ENCODE results near the gene PPFIBP2.

PPFIBP2 gene

DNA sequence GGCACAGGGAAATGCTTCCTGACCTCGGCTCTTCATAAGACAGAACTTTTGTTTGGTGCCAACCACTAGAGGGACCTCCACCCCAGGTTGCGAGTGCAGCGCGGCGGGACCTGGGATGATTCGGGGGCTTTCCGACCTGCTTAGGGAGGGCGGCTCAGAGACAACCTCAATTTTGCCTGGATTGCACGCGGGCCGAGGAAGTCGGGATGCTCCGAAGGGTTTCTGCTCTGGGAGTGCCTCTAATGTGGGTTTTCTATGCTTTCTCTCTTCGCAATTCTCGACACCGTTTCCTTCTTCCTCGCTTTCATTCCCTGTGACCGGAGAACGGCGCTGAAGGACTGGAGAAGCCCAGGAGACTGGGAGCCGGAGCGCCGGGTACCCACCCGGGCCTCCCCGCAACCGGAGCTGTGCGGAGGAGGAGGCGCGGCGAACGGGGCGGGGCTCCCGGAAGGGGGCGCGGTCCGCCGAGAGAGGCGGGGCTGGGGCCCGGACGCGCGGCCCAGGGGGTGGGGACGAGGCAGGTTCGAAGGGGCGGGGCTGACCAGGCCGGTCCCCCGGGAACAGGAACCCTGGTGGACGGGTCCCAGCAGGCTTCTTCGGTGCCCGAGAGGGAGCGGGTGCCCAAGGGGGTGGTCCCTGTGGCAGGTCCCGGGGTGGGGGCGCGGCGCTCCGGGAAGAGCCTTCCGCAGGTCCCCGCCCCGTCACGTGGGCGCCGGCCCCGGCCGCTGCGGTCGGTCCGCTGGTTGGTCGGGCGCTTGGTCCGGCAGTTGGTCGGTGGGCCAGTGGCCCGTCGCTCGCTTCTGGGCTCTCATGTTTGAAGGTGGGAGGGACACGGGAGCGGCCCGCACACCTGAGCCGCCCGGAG is at the start of gene PPFIBP2:
Gene PPFIBP2, plus strand, starts transcription at position 766 of the 865 bp plus-strand sequence. CDS start 35,477 bp downstream, outside the sequence.
- DNase-seq = peak; percentile 76

DNA sequence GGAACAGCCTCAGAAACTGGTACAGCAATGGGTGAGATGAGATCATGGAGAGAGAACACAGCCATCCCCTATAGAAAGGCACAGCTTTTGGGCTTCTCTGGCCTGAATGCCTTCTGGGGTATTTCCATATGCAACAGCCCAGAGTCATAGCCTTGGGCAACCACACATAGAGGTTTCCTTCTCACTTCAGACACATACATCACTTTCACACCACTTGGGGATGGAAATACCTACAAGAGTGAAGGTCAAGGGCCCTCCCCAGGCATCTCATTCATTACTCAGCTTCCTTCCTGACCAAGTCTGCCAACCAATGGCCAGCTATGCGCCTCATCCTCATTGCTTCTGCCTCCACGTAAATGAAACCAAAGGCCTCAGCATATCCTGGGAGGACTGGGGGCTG is 46.1 kb upstream of the PPFIBP2 start:
- no peak for DNase-seq

DNA sequence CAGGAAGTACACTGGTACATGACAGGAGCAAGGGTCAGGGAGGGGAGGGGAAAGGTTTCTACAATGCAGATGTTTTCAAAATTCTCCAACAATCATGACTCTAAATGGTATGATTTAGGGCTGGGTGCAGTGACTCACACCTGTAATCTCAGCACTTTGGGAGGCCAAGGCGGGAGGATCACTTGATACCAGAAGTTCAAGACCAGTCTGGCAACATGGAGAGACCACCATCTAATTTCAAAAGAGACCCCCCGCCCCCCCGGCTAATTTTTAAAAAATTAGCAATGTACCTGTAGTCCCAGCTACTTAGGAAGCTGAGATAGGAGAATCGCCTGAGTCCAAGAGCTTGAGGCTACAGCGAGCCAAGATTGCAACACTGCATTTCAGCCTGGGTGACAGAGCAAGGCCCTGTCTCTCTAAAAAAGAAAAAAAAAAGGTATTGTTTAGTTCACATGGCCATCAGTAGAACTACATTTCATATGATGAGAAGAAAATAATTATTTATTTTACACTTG is 44.4 kb upstream of the PPFIBP2 start:
- DNase-seq = no peak

DNA sequence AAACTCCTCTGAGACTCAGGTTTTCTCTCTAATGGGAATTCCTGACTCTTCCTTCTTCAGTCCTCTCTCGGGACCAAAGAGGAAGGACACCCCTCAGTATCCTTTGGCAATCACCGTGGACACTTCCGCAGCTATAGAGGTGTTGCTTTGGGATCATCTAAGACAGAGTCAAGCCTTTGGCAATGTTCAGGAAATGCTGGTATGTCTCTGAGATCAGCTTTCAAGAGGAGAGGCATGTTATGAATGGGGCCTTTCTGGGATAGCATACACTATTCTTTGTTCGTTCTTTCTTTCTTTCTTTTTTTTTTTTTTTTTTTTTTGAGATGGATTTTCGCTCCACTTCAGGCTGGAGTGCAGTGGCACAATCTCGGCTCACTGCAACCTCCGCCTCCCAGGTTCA is 42.7 kb upstream of the PPFIBP2 start:
- no peak for DNase-seq

DNA sequence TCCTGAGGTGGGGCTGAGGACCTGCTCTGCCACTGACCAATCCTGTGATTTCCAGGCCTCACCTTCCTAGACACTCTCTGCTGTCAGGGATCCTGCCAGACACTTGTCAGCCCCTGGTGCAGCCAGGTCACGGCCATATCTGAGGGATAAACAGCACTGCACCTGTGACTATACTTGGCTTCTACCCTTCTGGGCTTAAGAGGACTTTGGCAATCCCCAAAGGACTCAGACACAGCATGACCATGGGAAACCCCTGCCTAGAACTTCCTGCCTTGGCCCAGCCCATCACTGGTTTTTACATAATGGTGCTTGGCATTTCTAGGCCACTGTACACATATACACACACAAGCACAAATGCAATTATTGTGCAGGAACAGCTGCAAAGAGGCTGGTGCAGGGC is 40.1 kb upstream of the PPFIBP2 start:
- no peak for DNase-seq

DNA sequence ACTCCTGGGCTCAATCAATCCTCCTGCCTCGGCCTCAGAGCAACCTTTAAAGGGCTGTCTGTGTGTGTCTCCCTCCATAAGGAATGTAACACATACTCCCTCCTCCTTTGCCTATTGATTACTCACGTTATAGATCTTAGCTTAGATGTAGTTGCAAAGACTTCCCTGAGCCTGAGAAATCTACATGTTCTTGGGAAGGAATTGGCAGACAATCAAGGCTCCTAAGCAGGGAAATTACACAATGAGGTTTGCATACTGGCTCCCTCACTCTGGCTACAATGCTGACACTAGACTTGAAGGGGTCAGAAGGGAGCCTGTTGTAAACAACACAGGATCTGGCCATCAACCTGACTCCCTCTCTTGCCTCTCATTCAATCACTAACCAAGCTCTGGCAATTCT is 33.7 kb upstream of the PPFIBP2 start:
- no peak for DNase-seq

DNA sequence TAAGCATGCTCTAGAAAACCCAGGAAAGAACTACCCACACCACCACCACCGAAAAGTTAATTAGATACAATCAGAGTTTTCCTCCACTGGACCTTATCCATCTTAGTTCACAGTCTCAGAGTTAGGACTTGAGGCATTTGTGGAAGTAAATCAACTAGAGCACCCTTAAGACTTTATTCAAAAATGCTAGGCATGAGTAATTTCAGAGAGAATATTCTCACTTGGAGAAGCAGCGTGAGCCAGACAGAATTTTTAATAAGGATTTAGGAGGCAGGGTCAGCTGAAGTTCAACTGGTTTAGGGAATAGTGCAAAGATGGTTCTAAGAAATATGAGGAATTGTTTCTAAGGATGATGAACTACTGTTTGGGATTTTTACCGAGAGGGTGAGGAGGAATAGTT is 29.7 kb upstream of the PPFIBP2 start:
- no peak for DNase-seq

DNA sequence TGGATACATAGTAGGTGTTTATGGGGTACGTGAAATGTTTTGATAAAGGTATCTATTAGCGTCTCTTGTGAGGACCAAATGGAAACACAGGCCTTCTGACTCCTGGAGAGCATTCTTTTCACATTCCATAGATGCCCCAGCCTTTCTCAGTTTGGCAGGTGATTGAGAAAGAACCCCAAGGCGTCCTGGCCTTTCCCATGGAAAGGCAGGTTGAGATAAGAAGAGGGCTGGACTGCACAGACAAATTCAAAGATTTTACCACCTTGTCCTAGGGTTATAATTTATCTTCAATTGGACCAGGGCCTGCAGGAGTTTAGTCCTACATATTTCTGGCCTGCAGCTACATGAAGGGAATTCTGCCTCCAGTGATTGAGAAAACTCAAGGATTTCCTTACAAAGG is 29.2 kb upstream of the PPFIBP2 start:
- DNase-seq = no peak

DNA sequence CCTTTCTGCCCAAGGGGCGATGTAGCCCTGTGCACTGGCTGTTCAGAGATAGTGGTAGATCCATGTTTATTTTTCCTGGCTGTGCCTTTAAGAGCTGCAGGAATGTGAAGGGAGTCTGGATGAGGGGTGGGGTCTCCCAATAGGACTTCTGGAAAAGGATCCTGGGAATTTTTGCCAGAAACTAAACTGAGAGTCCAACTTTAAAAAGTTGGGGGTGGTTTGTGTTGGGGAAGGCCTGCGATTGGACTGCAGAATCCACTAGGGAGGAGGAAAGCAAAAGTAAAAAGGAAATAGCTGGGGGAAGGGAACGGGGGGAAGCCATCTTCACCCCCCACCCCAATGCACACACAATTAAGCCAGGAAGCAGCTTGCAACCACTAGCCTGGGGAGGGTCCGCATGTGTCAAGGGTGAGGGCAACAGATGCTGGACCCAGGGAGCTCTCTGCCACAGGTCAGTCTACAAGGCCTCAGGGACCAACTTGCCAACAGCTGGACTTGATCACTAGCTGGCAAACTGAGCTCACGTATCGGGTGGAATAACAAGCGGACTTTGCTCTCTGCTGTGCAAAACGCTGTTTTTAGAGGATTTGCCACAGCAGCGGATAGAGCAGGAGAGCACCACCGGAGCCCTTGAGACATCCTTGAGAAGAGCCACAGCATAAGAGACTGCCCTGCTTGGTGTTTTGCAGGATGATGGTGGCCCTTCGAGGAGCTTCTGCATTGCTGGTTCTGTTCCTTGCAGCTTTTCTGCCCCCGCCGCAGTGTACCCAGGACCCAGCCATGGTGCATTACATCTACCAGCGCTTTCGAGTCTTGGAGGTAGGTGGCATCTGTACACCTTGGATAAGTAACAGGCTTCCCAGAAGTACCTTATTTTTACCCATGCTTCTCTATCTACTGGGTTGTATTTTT is 28.4 kb upstream of the PPFIBP2 start, which contains the start of gene OLFML1:
Gene OLFML1, plus strand, starts transcription at position 321 of the 912 bp plus-strand sequence. Its CDS starts 370 bp downstream, at position 691.
- no peak for DNase-seq

DNA sequence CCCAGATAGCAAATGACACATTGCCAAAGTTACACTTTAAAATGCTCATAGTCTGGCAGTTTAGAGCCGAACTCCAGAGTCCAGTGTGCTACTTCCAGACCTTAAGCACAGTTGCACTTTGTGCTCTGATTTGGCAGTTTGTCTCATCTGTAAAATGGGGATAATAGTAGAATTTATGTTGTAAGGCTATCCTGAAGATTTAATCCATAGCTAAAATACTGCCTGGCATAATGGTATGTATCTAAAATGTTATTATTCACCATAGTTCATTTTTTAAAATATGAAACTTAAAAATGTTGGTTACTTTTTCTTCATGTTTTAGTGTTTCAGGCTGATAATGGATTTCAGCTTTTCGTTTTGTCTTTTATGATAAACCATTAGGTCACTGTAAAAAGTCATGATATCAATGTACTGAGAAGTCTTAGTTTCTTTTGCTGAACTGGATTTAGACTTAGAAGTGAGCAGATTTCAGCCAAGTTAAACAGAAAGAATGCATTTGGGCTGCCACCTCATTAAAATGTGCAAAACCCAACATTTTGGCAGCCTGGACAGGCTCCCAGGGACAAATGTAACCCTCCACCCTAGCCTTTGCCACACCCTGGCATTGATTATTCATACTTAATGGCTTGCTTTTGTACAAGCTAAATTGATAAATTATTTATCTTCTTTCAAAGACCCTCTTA is 27.6 kb upstream of the PPFIBP2 start:
- DNase-seq = no peak

DNA sequence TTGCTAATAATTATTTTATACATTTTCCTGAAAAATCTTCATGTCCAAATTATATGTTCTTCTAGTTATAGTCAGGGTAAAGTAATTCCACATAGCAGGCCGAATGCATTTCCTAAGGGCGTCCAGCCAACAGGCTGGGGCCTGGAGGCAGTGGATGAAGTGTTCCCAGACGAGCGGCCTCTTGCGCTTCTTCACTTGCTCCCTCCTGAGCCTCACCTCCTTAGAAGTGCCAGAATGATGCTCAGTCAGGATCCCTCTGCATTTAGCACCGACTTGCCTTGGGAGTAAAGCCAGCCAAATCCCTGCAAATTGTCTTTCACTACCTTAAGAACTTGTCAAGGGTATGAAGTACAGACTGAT is 27.0 kb upstream of the PPFIBP2 start:
- no peak for DNase-seq

DNA sequence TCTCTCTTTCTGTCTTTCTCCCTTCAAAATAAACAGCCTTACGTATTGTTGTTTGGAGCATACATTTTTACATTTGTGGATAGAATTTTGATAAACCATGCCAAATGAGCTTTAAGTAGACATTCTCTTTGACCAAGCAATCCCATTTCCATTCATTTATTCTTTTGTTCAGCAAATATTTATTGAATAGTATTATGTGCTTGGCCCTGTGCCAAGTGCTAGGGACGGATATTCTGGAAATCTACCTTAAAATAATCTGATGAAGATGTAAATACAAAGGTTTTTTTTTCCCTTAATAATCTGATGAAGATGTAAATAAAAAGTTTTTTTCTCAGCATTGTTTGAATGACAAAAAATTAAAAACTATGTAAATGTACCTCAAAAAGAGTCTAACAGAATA is 26.4 kb upstream of the PPFIBP2 start:
- no peak for DNase-seq

DNA sequence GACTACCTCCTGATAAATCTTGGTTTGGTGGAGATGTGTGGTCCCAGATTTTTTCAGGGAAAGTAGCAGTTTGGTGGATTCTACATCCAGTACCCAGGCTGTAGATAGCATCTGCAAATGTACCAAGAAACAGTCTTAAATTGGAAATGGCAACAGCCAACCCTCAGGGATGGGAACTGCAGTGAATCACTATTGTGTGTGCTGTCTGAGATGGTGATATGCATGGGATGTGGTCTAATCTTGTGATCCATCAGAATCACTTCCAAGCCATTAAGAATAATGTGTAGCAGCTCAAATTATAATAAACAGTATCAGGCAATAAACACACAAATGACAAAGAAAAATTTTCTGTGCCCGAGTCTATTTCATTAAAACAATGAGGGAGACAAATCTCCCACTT is 25.1 kb upstream of the PPFIBP2 start:
- no peak for DNase-seq

DNA sequence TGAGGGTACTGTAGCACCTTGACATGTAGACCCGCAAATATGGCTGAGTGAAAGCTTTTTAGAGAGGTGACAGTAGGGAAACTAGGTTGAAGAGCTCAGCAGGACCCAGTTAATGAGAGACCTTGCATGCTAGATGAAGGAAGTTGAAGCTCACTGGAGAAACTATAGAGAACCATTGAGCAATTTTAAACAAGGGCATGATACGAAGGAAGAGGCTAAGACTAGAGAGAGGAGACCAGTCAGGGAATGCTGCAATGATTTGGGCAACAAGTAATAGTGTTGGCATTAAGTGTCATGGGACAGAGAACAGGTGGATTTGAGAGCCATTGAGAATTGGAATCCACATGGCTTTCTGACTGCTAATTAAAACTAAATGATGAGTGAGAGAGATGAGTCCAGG is 24.4 kb upstream of the PPFIBP2 start:
- DNase-seq = no peak

DNA sequence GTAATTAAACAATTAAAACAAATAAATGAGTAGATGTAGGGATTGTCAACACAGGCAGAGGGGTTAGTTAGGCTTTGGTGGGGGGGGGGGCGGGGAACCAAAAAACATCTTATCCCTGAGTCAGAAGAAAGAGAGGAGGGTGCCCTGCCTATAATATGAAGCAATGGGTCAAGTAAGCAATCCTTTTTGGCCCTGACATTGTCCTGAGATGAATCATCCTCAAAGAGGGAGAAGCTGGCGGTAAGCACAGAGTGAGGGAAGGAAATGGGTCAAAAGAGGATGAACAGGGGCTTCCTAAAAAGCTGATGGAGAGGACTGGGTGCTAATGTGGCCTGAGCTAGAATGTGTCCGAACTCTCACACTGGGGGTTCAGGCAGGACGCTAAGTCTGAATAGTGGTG is 23.7 kb upstream of the PPFIBP2 start:
- DNase-seq = no peak

DNA sequence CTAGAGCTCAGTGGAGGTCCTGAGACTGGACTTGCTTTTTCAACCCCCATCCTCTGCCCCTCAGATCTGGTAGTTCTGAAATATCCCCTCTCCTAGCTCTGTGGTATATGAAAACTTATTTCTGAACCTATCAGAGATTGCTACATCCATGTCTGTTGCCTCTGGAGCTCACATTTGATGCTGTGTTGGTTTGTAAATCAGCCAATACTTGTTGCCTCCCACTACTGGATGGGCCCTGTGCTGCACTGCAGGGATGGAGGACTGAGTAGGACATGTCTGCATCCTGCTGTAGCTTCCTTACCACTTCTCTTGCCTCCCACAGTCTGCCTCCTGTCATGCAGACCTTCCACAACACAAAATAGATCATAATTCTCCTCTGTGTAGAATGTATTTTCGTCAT is 23.3 kb upstream of the PPFIBP2 start:
- DNase-seq = no peak

DNA sequence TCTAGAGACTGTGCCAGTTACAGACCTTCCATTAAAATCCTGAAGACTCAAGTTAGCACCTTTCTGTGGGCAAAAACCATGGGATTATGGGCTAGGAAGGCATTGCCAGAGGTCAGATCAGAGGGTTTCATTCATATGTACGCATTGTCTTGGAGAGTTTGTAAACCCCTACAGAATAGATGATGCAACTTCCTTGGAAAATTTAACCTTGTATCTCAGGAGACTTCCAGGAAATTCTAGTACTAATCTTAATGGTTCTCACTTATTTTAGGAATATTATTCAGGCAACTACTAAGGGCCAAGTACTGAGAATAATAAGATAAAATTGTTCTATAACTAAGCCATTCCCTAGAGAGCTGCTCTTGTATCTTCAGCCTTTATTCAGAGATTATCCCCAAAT is 21.5 kb upstream of the PPFIBP2 start:
- DNase-seq = no peak

DNA sequence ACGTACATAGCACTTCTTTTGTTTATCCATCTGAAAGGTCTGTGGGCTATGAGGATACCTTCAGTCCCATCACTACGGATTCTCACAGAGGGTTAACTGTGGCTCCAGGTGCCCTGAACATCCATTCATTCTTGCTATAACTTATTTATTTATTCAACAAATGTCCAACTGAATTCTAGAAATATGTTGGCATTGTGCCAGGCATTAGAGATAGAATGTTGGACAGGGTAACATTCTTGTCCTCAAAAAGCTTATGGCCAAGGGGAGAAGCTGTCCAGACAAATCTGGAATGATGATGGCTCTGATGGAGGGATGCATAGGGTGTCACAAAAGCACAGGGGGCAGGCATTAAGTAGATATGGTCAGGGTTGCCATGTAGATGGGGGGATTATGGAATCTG is 20.1 kb upstream of the PPFIBP2 start:
- DNase-seq = no peak

DNA sequence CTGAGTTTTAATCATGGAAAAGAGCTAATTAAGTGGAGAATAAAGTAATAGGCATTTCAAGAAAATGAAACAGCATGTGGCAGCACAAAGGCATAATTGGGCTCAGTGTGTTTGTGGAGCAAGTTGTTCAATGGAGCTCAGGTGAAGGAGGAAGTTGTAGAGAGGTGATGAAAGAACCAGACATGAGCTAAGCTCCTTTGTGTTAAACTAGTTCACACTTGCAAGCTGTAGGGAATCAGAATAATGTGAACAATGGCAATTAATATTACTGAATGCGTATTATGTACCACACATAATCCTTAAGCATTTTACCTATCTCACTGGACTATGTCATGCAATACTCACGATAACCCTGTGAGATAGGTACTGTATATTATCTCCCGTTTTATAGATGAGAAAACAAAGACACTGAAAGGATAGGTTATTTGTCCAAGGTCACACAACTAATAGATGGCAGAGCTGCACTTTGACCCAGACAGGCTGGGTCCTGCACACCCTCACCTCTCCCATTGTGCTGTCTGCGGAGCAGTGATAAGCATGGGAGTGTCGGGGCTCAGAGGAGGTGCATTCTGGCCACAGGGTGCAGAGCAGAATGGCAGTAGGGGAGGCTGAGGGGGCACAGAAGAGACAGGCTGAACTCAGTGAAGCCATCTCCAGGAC is 19.6 kb upstream of the PPFIBP2 start:
- no peak for DNase-seq

DNA sequence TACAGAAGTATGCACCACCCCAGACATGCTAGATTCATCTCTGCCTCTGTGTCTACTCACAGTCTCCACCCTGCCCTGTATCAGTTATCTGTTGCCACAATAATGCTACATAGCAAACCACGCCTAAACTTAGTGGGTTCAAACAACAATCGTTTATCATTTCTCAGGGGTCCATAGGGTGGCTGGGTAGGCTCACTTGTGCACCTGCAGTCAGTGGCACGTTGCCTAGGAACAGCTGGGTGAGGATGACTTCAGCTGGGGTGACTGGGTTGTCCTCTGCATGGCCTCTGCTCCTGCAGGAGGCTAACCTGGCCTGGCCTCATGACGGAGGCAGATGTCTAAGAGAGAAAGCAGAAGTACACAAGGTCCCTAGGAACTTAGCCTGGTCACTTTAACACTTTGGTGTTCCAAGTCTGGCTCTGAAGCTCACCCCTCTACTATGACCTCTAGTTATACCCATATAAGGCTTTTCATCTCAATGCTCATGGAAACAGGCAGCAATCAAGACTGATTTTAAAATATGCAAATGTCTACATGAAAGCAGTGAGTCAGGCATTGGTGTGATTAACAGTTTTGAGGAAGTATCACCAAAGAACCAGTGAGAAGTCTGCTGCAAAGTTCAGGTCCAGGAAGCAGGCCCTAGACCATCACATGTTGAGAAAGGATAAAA is 17.8 kb upstream of the PPFIBP2 start:
- no peak for DNase-seq

DNA sequence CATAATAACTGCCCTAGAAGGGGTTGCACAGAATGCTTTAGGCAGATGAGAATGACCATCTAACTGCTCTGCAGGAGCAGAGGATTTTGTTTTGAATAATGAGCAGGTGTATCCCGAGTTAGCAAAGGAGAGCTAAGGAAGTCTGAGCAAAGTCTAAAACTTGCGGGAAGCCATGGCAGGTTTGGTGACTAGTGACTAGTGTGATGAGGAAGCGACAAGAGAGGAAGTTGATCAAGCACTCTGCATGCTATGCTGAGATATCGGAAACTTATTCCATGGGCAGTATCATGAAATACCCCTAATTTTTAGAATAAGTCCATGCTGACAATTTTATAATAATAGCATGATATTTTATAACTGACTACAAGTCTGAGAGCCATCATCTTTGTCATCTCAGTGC is 15.6 kb upstream of the PPFIBP2 start:
- no peak for DNase-seq

DNA sequence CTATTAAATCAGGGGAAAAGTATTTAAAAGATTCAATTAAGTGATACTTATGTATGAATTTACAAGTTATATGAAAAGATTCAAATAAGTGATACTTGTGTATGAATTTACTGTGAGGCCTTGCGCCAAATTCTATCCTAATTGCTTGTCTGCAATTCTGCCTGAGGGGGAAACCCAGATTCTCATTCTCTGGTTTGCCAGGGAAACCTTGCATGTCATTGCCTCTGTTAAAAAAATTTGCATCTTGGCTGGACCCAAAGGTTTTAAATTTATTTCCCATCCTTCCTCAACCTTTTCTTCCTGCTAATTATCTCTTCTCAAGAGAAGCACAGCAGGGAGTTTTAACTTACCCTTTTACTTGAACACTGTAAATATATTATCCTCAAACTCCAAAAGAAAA is 14.7 kb upstream of the PPFIBP2 start:
- DNase-seq = no peak

Data from NCI-H82 (cell line).